ENCODE data around the gene DDAH2.

DNA sequence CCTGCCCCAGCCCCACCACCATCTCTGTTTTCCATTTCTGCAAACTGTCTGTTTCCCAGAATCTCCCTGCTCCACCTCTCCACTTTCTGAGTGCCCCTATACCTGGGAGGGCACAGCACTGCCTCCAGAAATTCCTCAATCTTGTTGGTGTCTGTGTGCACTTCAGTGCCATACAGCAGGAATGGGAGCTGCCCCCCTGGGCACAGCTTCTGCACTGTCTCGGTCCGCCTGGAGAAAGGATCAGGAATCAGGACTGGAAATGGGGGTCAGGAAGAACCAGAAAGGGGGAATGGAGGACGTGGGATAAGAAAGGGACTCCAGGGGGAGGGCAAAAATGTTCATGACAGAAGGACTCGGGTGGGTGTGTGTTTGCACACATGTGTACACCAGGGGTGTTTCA, 4.6 kb upstream of the DDAH2 start:
- TF ChIP-seq, protein P1, sequence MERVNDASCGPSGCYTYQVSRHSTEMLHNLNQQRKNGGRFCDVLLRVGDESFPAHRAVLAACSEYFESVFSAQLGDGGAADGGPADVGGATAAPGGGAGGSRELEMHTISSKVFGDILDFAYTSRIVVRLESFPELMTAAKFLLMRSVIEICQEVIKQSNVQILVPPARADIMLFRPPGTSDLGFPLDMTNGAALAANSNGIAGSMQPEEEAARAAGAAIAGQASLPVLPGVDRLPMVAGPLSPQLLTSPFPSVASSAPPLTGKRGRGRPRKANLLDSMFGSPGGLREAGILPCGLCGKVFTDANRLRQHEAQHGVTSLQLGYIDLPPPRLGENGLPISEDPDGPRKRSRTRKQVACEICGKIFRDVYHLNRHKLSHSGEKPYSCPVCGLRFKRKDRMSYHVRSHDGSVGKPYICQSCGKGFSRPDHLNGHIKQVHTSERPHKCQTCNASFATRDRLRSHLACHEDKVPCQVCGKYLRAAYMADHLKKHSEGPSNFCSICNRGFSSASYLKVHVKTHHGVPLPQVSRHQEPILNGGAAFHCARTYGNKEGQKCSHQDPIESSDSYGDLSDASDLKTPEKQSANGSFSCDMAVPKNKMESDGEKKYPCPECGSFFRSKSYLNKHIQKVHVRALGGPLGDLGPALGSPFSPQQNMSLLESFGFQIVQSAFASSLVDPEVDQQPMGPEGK (CRISPR knock-in tag; IDR thresholded peaks at IDR 0.05; ENCODE audit: borderline replicate concordance), result no peak
- TF ChIP-seq, protein P2, sequence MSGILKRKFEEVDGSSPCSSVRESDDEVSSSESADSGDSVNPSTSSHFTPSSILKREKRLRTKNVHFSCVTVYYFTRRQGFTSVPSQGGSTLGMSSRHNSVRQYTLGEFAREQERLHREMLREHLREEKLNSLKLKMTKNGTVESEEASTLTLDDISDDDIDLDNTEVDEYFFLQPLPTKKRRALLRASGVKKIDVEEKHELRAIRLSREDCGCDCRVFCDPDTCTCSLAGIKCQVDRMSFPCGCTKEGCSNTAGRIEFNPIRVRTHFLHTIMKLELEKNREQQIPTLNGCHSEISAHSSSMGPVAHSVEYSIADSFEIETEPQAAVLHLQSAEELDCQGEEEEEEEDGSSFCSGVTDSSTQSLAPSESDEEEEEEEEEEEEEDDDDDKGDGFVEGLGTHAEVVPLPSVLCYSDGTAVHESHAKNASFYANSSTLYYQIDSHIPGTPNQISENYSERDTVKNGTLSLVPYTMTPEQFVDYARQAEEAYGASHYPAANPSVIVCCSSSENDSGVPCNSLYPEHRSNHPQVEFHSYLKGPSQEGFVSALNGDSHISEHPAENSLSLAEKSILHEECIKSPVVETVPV (CRISPR knock-in tag; IDR thresholded peaks at IDR 0.05), result no peak
- no peak for TF ChIP-seq SNAI2 (CRISPR knock-in tag; IDR thresholded peaks at IDR 0.05)
- no peak for TF ChIP-seq PPARA (CRISPR knock-in tag; IDR thresholded peaks at IDR 0.05; ENCODE audit: borderline replicate concordance)
- no peak for TF ChIP-seq TOX (CRISPR knock-in tag; IDR thresholded peaks at IDR 0.05; ENCODE audit: borderline replicate concordance)
- no peak for TF ChIP-seq ARNTL (CRISPR knock-in tag; IDR thresholded peaks at IDR 0.05; ENCODE audit: borderline replicate concordance, low read depth)
- no peak for TF ChIP-seq OSR1 (CRISPR knock-in tag; IDR thresholded peaks at IDR 0.05)
- no peak for TF ChIP-seq ZNF565 (CRISPR knock-in tag; conservative IDR thresholded peaks at IDR 0.05; ENCODE audit: low read depth)
- no peak for TF ChIP-seq ZNF70 (CRISPR knock-in tag; IDR thresholded peaks at IDR 0.05)
- no peak for TF ChIP-seq RARB (CRISPR knock-in tag; IDR thresholded peaks at IDR 0.05)
